Measurements from ENCODE around the gene RBM23. TPM values are rescaled to one million over a fixed set of nuclear protein-coding genes. Genes with fewer than 3 reads are reported as not detected.

Gene RBM23
- total RNA-seq: 61.1 and 90.1 TPM in 2 replicates

DNA sequence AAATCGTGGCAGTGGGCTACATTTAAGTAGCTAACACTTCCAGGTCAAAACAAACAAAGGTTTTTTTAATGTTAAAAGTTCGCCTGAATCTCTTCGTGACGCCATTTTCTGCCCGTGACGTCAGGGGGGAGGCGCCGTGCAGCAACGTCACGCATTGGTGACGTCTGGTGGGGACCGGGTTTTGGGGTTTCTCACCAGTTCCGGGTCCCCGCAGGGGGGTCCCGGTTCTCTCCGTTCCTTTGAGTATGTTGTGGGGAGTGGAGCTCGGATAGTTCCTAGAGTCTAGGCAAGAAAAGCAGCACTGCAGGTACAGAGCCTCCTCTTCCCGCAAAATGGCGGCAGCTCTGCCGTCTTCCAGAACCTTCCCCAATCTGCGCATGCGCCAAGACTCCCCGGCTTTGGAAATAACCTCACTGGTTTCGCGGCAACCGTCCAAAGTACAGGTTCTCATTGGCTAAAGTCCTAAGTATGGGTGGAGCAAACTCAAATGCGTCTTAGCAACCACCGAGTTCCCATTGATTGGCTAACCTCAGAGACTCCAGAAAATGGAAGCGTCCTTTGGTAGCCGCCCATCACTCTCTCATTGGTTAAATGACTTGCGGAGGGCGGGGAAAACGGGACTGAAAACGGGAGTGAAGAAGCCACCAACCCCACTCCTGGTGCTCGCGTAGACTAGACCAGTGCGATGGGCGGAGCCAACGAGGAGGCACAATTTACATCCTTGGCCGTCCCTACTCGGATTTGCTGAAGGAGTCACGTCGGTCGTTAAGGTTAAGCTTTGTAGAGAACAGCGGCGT is at the start of gene RBM23:
TSS of gene RBM23 (minus strand) at position 346 of the 797 bp plus-strand sequence.

DNA sequence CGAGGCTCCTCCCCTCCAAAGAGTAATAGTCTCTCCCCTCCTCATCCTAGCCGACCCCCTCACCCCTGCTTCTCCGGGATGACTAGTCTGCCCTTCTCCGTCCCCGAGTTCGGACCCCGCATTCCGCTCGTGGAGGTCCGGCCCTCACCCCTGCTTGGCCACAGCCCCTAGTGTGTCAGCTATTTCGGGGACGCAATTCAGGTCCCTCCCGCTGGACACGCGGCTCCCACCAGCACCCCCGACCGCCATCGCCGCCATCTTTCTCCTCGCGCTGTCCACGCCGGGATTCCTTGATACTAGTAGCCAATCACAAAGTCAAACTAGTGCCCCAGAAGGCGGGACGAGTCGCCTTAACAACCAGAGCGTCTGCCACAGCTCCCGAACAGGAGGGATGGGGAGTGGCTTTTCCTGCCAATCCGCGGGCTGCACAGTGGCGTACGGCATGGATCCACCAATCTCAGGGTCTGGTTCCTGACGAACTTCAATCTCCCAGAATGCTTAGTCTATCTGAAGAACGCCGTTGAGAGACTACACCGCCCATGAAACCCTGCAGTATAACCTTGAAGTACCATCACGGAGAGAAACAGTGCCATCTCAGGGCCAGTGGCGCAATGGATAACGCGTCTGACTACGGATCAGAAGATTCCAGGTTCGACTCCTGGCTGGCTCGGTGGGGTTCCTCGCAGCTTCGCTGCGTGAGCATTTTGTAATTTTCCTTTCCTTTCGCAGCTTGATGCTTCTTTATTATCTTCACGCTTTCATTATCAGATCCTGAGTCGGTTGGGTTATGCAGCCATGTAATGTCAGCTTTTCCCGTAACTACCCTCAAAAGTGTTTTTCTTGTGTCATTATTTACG is 10.4 kb upstream of the RBM23 start, which contains the start of gene PRMT5:
TSS of gene PRMT5 (minus strand) at position 273 of the 857 bp plus-strand sequence. CDS start at position 258, 15 bp downstream.

DNA sequence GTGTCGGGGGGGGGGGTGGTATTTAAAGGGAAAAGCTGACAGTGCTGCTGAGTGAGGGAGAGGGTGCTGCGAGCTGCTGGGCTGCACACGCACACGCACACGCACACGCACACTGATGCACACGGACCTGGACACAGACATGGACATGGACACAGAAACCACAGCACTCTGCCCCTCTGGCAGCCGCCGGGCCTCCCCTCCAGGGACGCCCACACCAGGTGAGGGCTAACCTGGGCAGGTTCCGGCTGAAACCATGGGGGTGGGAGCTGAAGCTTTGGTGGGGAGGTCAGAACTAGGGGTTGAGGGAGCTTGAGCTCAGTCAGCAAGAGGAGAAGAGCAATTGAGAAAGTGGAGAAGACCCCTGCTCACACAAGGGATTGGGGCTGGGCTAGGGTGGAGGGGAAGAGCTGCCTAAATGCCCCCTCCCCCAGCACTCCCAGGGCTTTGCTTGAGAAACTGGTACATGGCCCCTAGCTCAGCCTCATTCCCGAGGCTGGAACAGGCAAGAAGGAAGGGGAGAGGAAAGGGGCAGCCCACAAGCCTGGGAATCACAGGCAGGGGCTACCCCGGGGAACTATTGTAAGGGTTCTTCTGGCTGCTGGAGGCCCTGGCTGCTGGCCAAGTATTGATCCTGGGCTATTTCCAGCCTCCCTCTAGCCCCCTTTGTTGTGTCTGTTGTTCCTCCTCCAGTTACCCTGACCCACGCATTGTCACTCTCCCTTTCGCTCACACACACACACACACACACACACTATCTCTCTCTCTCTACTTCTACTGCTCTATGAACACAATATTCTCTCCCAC is 35.6 kb downstream of the RBM23 start, which contains the start of gene REM2:
TSS of gene REM2 (plus strand) at position 50 of the 804 bp plus-strand sequence. CDS start at position 116, 66 bp downstream.

DNA sequence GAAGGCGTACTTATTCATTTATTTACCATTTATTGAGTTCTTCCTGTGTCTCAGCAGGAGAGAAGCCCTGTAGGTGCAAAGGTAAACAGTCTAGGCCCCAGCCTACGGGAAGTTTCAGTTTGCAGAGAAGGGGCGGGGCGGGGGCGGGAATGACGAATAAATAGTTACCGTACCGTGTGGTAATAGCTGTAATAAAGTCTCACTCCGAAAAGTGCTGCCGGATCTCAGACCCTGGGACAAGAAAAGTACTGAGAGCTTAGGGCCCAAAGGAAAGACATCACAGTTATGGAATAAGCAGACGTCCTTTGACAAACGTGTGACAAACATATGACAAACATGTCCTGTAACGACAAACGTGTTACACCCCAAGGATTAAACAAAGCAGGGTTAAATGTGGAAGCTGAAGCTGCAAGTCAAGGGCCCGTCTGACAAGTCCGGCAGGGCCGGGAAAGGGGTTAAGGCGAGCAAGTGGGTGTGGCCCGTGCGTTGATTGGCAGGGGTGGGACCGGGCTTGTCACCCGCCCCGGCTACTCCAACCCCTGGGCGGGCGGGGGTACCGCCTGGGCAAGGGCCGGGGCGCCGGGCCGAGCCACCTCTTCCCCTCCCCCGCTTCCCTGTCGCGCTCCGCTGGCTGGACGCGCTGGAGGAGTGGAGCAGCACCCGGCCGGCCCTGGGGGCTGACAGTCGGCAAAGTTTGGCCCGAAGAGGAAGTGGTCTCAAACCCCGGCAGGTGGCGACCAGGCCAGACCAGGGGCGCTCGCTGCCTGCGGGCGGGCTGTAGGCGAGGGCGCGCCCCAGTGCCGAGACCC is 47.5 kb downstream of the RBM23 start, which contains the start of gene LRP10:
TSS of gene LRP10 (plus strand) at position 517 of the 809 bp plus-strand sequence. CDS start 564 bp downstream, outside the sequence.

Small RNA genes within 50 kb of the gene (small RNA-seq; reads per million reads assigned to genes)
- gene RF00019: not detected

Other genes with a start within 250 kb of the RBM23 start
- gene OXA1L, start 152.5 kb downstream of the RBM23 start, total RNA-seq: 84.1 and 96.4 TPM in 2 replicates
- gene SLC7A7, start 103.7 kb downstream of the RBM23 start, total RNA-seq: 6.9 and 11.4 TPM in 2 replicates
- gene MRPL52, start 89.3 kb downstream of the RBM23 start, total RNA-seq: 40.8 and 120 TPM in 2 replicates
- 268 and 400 TPM in 2 replicates for gene MMP14, start 82.6 kb downstream of the RBM23 start, total RNA-seq
- 116 and 127 TPM in 2 replicates for gene LRP10, start 47.4 kb downstream of the RBM23 start, total RNA-seq
- not detected in 2 replicates for gene REM2, start 35.9 kb downstream of the RBM23 start, total RNA-seq
- 59.2 and 61.7 TPM in 2 replicates for gene PRMT5, start 10.2 kb upstream of the RBM23 start, total RNA-seq
- gene HAUS4, start 37.9 kb upstream of the RBM23 start, total RNA-seq: 46.7 and 60.8 TPM in 2 replicates
- 54.9 and 71.9 TPM in 2 replicates for gene AJUBA, start 63.4 kb upstream of the RBM23 start, total RNA-seq
- gene C14orf93, start 91.0 kb upstream of the RBM23 start, total RNA-seq: 5.8 and 6.2 TPM in 2 replicates
- gene PSMB5, start 115.8 kb upstream of the RBM23 start, total RNA-seq: 184 and 233 TPM in 2 replicates
- gene PSMB11, start 123.1 kb upstream of the RBM23 start, total RNA-seq: not detected in 2 replicates
- gene CDH24, start 138.4 kb upstream of the RBM23 start, total RNA-seq: 10.8 and 18.9 TPM in 2 replicates
- 97.0 and 102 TPM in 2 replicates for gene ACIN1, start 176.0 kb upstream of the RBM23 start, total RNA-seq
- 37.7 and 45.7 TPM in 2 replicates for gene C14orf119, start 176.4 kb upstream of the RBM23 start, total RNA-seq
- gene CIROP, start 185.8 kb upstream of the RBM23 start, total RNA-seq: not detected in 2 replicates
- gene CEBPE, start 200.1 kb upstream of the RBM23 start, total RNA-seq: not detected in 2 replicates

All from vein endothelial cell (primary cell).